SK-N-SH (cell line): Measurements from ENCODE around the gene SOBP. TPM values are rescaled to one million over a fixed set of nuclear protein-coding genes. Genes with fewer than 3 reads are reported as not detected.

ENCODE experiments used
- CTCF ChIA-PET: fragments of 300-600, 350-600 bp; formaldehyde crosslinking; extraction: SDS; loops from one replicate; lab custom pipeline; 2021; lab: Yijun Ruan, JAX
- POLR2A ChIA-PET: fragments of 350-600 bp; sonication (Branson Sonifier 250); formaldehyde crosslinking; extraction: SDS; loops from one replicate; lab custom pipeline; 2020; ENCODE audit warnings: antibody characterized with exemption, inconsistent platforms; lab: Yijun Ruan, JAX
- DNase-seq: peaks from one replicate; pipeline ENCODE4 v3.0.0; 2012
- H2AFZ ChIP-seq: fragments of 200-600 bp; sonication (generic); 2 replicates; pipeline ENCODE4 v1.8.1; 2016; ENCODE audit warnings: antibody characterized with exemption, mild to moderate bottlenecking, low read depth
- H3F3A ChIP-seq: fragments of 200-600 bp; sonication (generic); replicated peaks from 2 replicates; pipeline ENCODE3; 2016; ENCODE audit warnings: antibody characterized with exemption, mild to moderate bottlenecking; ENCODE audit not compliant: insufficient read depth
- H3K27ac ChIP-seq, 2 experiments: fragments of 200-500 bp in 1 of 2; fragments of 200-600 bp in 1 of 2; sonication (Bioruptor generic) in 1 of 2; sonication (generic), shearing (Covaris generic) in 1 of 2; 2 replicates each; pipeline versions ENCODE4 v1.5.1 to v1.6.1; 2014 to 2016; ENCODE audit warnings: low read depth in 2 of 2, inconsistent platforms in 1 of 2, low read length in 1 of 2, mild to moderate bottlenecking in 1 of 2, mixed read lengths in 1 of 2
- H3K27me3 ChIP-seq: fragments of 200-600 bp; sonication (generic), shearing (Covaris generic); 2 replicates; pipeline ENCODE4 v1.6.1; 2016; ENCODE audit warnings: mixed run types; ENCODE audit not compliant: insufficient read depth
- H3K36me3 ChIP-seq, 2 experiments: fragments of 200-500 bp in 1 of 2; fragments of 200-600 bp in 1 of 2; sonication (Bioruptor generic) in 1 of 2; sonication (generic) in 1 of 2; replicated peaks in 1 of 2; 2 replicates each; pipeline versions ENCODE3 to v1.5.1; 2014 to 2016; ENCODE audit warnings: low read length in 1 of 2, mild to moderate bottlenecking in 1 of 2; ENCODE audit not compliant: insufficient read depth in 2 of 2, control insufficient read depth in 1 of 2
- H3K4me1 ChIP-seq, 2 experiments: fragments of 200-500 bp in 1 of 2; fragments of 200-600 bp in 1 of 2; sonication (Bioruptor generic) in 1 of 2; sonication (generic), shearing (Covaris generic) in 1 of 2; 2 replicates each; pipeline versions ENCODE4 v1.5.1 to v1.6.1; 2014 to 2016; ENCODE audit warnings: low read depth in 1 of 2, low read length in 1 of 2, mixed run types in 1 of 2; ENCODE audit not compliant: insufficient read depth in 2 of 2, control insufficient read depth in 1 of 2
- H3K4me2 ChIP-seq: fragments of 200-600 bp; sonication (generic), shearing (Covaris generic); 2 replicates; pipeline ENCODE4 v1.6.1; 2017; ENCODE audit warnings: mixed run types
- H3K4me3 ChIP-seq, 2 experiments: fragments of 200-500 bp in 1 of 2; fragments of 200-600 bp in 1 of 2; sonication (Bioruptor generic) in 1 of 2; sonication (generic), shearing (Covaris generic) in 1 of 2; 2 replicates each; pipeline versions ENCODE4 v1.5.1 to v1.8.1; 2014 to 2016; ENCODE audit warnings: low read depth in 2 of 2, inconsistent platforms in 1 of 2, low read length in 1 of 2, mild to moderate bottlenecking in 1 of 2, mixed read lengths in 1 of 2, moderate library complexity in 1 of 2
- H3K79me2 ChIP-seq: fragments of 200-600 bp; sonication (generic); 2 replicates; pipeline ENCODE4 v1.8.1; 2017; ENCODE audit warnings: mild to moderate bottlenecking; ENCODE audit not compliant: insufficient read depth
- H3K9ac ChIP-seq: fragments of 200-600 bp; sonication (generic); 2 replicates; pipeline ENCODE4 v1.6.1; 2017; ENCODE audit warnings: mixed run types
- H3K9me2 ChIP-seq: fragments of 200-600 bp; sonication (generic); 2 replicates; pipeline ENCODE4 v1.6.1; 2017; ENCODE audit warnings: mixed run types
- H3K9me3 ChIP-seq: fragments of 200-600 bp; sonication (generic); 2 replicates; pipeline ENCODE4 v1.6.1; 2017; ENCODE audit warnings: mixed run types, mild to moderate bottlenecking, moderate library complexity
- H4K20me1 ChIP-seq: fragments of 200-600 bp; sonication (generic); 2 replicates; pipeline ENCODE4 v1.6.1; 2017; ENCODE audit warnings: mild to moderate bottlenecking, mixed run types; ENCODE audit not compliant: insufficient read depth
- CTCF ChIP-seq: fragments of 200-600 bp; sonication (generic); IDR thresholded peaks from 2 replicates; pipeline ENCODE4 v1.6.1; 2017; ENCODE audit warnings: antibody characterized with exemption, mild to moderate bottlenecking, moderate library complexity
- ELF1 ChIP-seq: IDR thresholded peaks from 2 replicates; pipeline ENCODE4 v1.4.0; 2012
- EP300 ChIP-seq, 2 experiments: IDR thresholded peaks; 2 replicates each; pipeline versions ENCODE4 v1.4.0 to v1.6.1; 2012; ENCODE audit warnings: borderline replicate concordance in 1 of 2, low read depth in 1 of 2, low read length in 1 of 2
- EZH2phosphoT487 ChIP-seq: fragments of 200-600 bp; sonication (generic); IDR thresholded peaks from 2 replicates; pipeline ENCODE4 v1.6.1; 2017; ENCODE audit warnings: low read depth, mixed run types, mild to moderate bottlenecking, antibody characterized with exemption, moderate library complexity, borderline replicate concordance
- FOXJ3 ChIP-seq: sonication (generic); formaldehyde crosslinking; IDR thresholded peaks from 2 replicates; pipeline ENCODE4 v1.5.1; 2020; ENCODE audit warnings: mild to moderate bottlenecking, missing genetic modification reagents
- FOXM1 ChIP-seq: IDR thresholded peaks from 2 replicates; pipeline ENCODE4 v1.4.0; 2012; ENCODE audit warnings: low read depth, mild to moderate bottlenecking
- GABPA ChIP-seq: IDR thresholded peaks from 2 replicates; pipeline ENCODE4 v1.4.0; 2012; ENCODE audit warnings: low read depth, mild to moderate bottlenecking
- JUND ChIP-seq: IDR thresholded peaks from 2 replicates; pipeline ENCODE4 v1.4.0; 2012
- MAX ChIP-seq: IDR thresholded peaks from 2 replicates; pipeline ENCODE4 v1.4.0; 2012; ENCODE audit warnings: low read depth
- NFIC ChIP-seq: IDR thresholded peaks from 2 replicates; pipeline ENCODE4 v1.4.0; 2012; ENCODE audit warnings: borderline replicate concordance
- PBX3 ChIP-seq: IDR thresholded peaks from 2 replicates; pipeline ENCODE4; 2012
- RAD21 ChIP-seq: IDR thresholded peaks from 2 replicates; pipeline ENCODE4 v1.6.1; 2012; ENCODE audit warnings: mild to moderate bottlenecking, low read length
- RCOR1 ChIP-seq: fragments of 150-350 bp; IDR thresholded peaks from 2 replicates; pipeline ENCODE4 v1.6.1; 2017; ENCODE audit warnings: antibody characterized with exemption, low read length
- RFX5 ChIP-seq: IDR thresholded peaks from 2 replicates; pipeline ENCODE4 v1.6.1; 2012; ENCODE audit warnings: mild to moderate bottlenecking, improper control_type of control experiment, low read length
- SIN3A ChIP-seq: IDR thresholded peaks from 2 replicates; pipeline ENCODE4 v1.6.1; 2012; ENCODE audit warnings: low read depth, mild to moderate bottlenecking, low read length, moderate library complexity, borderline replicate concordance
- SMC3 ChIP-seq: IDR thresholded peaks from 2 replicates; pipeline ENCODE4 v1.6.1; 2012; ENCODE audit warnings: low read depth, low read length, improper control_type of control experiment
- TAF1 ChIP-seq: IDR thresholded peaks from 2 replicates; pipeline ENCODE4 v1.6.1; 2012; ENCODE audit warnings: low read depth, mild to moderate bottlenecking, low read length, moderate library complexity, borderline replicate concordance
- USF2 ChIP-seq: fragments of 150-350 bp; IDR thresholded peaks from 2 replicates; pipeline ENCODE4 v1.6.1; 2017; ENCODE audit warnings: antibody characterized with exemption, low read length, low read depth, borderline replicate concordance
- ZBTB33 ChIP-seq: IDR thresholded peaks from 2 replicates; pipeline ENCODE4 v1.4.0; 2012; ENCODE audit warnings: low read depth, borderline replicate concordance
- WGBS: methylation state at CpG from one replicate; pipeline ENCODE4 v1.1.6; 2017; ENCODE audit warnings: low lambda C conversion rate; 5-methylcytosine and 5-hydroxymethylcytosine counted together
- polyA plus RNA-seq, 3 experiments: library from polyadenylated mRNA; depleted of rRNA; stranded (reverse); fragments of >200 nt; gene quantifications; 2 replicates each; pipeline ENCODE4 v1.2.3, GENCODE V29; 2012

The SOBP gene
- polyA plus RNA-seq, 1 of the 3 experiments (the other 2 are of a cell fraction), result 0.61 TPM

GRCh38 chr6:107662333-107662732 is 172.4 kb downstream of the SOBP start:
- ChIA-PET CTCF (interaction anchor here (1.0 kb wide), 1 partner anchor 12 kb away, joined by 3 read pairs; no protein-coding TSS in a partner anchor), POLR2A (no interaction called here)
- no peaks in the 10 kb centered on the region for H3K27me3 ChIP-seq

GRCh38 chr6:107663308-107663707 is 173.4 kb downstream of the SOBP start:
- ChIA-PET CTCF (interaction anchor here (0.8 to 1.0 kb wide), 2 partner anchors 8 to 532 kb away, joined by 3 read pairs; no protein-coding TSS in a partner anchor), POLR2A (interaction anchor here (0.5 kb wide), 1 partner anchor 79 kb away, joined by 3 read pairs; no protein-coding TSS in a partner anchor)
- no peak overlapping the region for H3K9ac ChIP-seq
- DNase-seq, result no peak
- H3K79me2 ChIP-seq, result no peaks in the 10 kb centered on the region
- H3K4me1 ChIP-seq, result peaks cover 9 to 15% of the 10 kb centered on the region in 2 experiments; a peak in 3 of 4 replicates
- 65% methylated on average over 6 of the region's 6 CpGs for WGBS
- H3K4me2 ChIP-seq, result no peak overlapping the region
- H4K20me1 ChIP-seq, result no peaks in the 10 kb centered on the region
- H3K27ac ChIP-seq, result no peak overlapping the region
- no peaks in the 10 kb centered on the region for H3F3A ChIP-seq
- no peaks in the 10 kb centered on the region for H3K9me3 ChIP-seq
- H3K36me3 ChIP-seq, result no peaks in the 10 kb centered on the region
- H3K9me2 ChIP-seq, result no peaks in the 10 kb centered on the region
- TF ChIP-seq SIN3A (no peak), JUND (no peak), EZH2phosphoT487 (no peak), RAD21 (no peak), TAF1 (no peak), NFIC (no peak), ELF1 (no peak), PBX3 (no peak), GABPA (no peak), SMC3 (no peak), RFX5 (no peak), FOXM1 (no peak), ZBTB33 (no peak), USF2 (no peak), MAX (no peak), CTCF (no peak), FOXJ3 (no peak)
- H3K27me3 ChIP-seq, result no peaks in the 10 kb centered on the region
- H2AFZ ChIP-seq, result no peak overlapping the region
- H3K4me3 ChIP-seq, result no peak overlapping the region

More at GRCh38 chr6:107662333-107662732, 172.4 kb downstream of the SOBP start:
- no peaks in the 10 kb centered on the region for H3K79me2 ChIP-seq
- no peak overlapping the region for H3K27ac ChIP-seq
- no peak overlapping the region for H3K4me2 ChIP-seq
- no peak overlapping the region for H2AFZ ChIP-seq
- 66% methylated on average over 4 of the region's 4 CpGs for WGBS
- no peak overlapping the region for H3K4me3 ChIP-seq
- H3F3A ChIP-seq, result no peaks in the 10 kb centered on the region
- H3K36me3 ChIP-seq, result no peaks in the 10 kb centered on the region
- no peaks in the 10 kb centered on the region for H4K20me1 ChIP-seq
- H3K9me3 ChIP-seq, result no peaks in the 10 kb centered on the region
- peaks cover 9 to 23% of the 10 kb centered on the region in 2 experiments; a peak in 3 of 4 replicates for H3K4me1 ChIP-seq
- TF ChIP-seq SIN3A (no peak), SMC3 (no peak), EP300 (IDR thresholded peaks at IDR 0.05; ENCODE audit: borderline replicate concordance in 1 of 2, low read depth in 1 of 2, low read length in 1 of 2) (no peak), RCOR1 (no peak)
- no peak overlapping the region for H3K9ac ChIP-seq
- no peak for DNase-seq
- no peaks in the 10 kb centered on the region for H3K9me2 ChIP-seq
